Measurements from ENCODE around the gene ADAMTSL3.

GRCh38 chr15:84082739-84083138, 428.8 kb downstream of the ADAMTSL3 start:
- TF ChIP-seq CTCF (IDR thresholded peaks at IDR 0.05) (no peak), POLR2A (IDR thresholded peaks at IDR 0.05) (no peak)
